K562 (cell line): ENCODE data around the gene DCLK2. TPM values are rescaled to one million over a fixed set of nuclear protein-coding genes. Genes with fewer than 3 reads are reported as not detected.

ENCODE experiments used
- ATAC-seq: fragments of 200-7000 bp; cut with Tn5 transposase; 3 replicates; pipeline ENCODE4 v1.9.1; 2020; ENCODE audit warnings: moderate library complexity
- BruUV-seq: library from RNA; stranded (reverse); fragments of 400-500 nt; replicated peaks from 2 replicates; lab custom pipeline; 2021; lab: Mats Ljungman, UMichigan
- CTCF ChIA-PET: fragments of 300-600 bp; formaldehyde crosslinking; extraction: SDS; loops from one replicate; lab custom pipeline; 2021; ENCODE audit warnings: low intra/inter-chr PET ratio; lab: Yijun Ruan, JAX
- POLR2A ChIA-PET: fragments of 300-600, 350-650 bp; sonication (Branson Sonifier 250); formaldehyde crosslinking; extraction: SDS; loops from one replicate; lab custom pipeline; 2021; ENCODE audit warnings: antibody characterized with exemption, inconsistent platforms; lab: Yijun Ruan, JAX
- DNase-seq, 4 experiments: peaks; one replicate each; pipeline versions ENCODE4 v3.0.0 to v3.0.0-alpha.2; 2011 to 2018; ENCODE audit warnings: low spot score in 3 of 4, mixed read lengths in 3 of 4; ENCODE audit errors: extremely low read depth in 1 of 4
- FAIRE-seq: peaks from 2 replicates; lab custom pipeline; 2011; peaks lifted over from hg19 to GRCh38; lab: Jason Lieb, UNC
- H2AFZ ChIP-seq: 2 replicates; pipeline ENCODE4 v1.6.0; 2011; ENCODE audit warnings: low read depth, low read length, control low read depth, inconsistent platforms
- H3K27ac ChIP-seq: fragments of 200-600 bp; 3 replicates; pipeline ENCODE4 v1.8.0; 2011; ENCODE audit warnings: low read depth, mild to moderate bottlenecking, control low read depth, inconsistent platforms, low read length, moderate library complexity, mixed read lengths; ENCODE audit errors: extremely low read depth
- H3K27me3 ChIP-seq, 2 experiments: fragments of 300-600 bp in 1 of 2; 2 replicates in 1 of 2; 3 replicates in 1 of 2; pipeline versions ENCODE4 v1.6.0 to v1.8.0; 2011; ENCODE audit warnings: inconsistent platforms in 2 of 2, low read length in 2 of 2, mild to moderate bottlenecking in 1 of 2, mixed read lengths in 1 of 2, moderate library complexity in 1 of 2; ENCODE audit not compliant: control insufficient read depth in 2 of 2, insufficient read depth in 2 of 2
- H3K36me3 ChIP-seq: fragments of 300-600 bp; 3 replicates; pipeline ENCODE4 v1.8.0; 2011; ENCODE audit warnings: mild to moderate bottlenecking, low read length, inconsistent platforms; ENCODE audit not compliant: control insufficient read depth, insufficient read depth
- H3K4me1 ChIP-seq, 2 experiments: fragments of 200-600 bp in 1 of 2; replicated peaks in 1 of 2; 2 replicates in 1 of 2; 3 replicates in 1 of 2; pipeline versions ENCODE4 v1.5.1 to v1.8.0; 2011; ENCODE audit warnings: inconsistent platforms in 2 of 2, low read length in 2 of 2, mild to moderate bottlenecking in 1 of 2, mixed read lengths in 1 of 2, moderate library complexity in 1 of 2; ENCODE audit not compliant: control insufficient read depth in 2 of 2, insufficient read depth in 2 of 2
- H3K4me2 ChIP-seq: 2 replicates; pipeline ENCODE4 v1.6.1; 2011; ENCODE audit warnings: low read length, control low read depth, inconsistent platforms, mixed read lengths; ENCODE audit not compliant: insufficient read depth
- H3K4me3 ChIP-seq: fragments of 200-600 bp; sonication (generic), shearing (Covaris generic); 2 replicates; pipeline ENCODE4 v1.5.1; 2016; ENCODE audit warnings: control low read depth, inconsistent platforms
- H3K79me2 ChIP-seq: fragments of 200-600 bp; 3 replicates; pipeline ENCODE4 v1.8.0; 2011; ENCODE audit warnings: low read length, inconsistent platforms; ENCODE audit not compliant: control insufficient read depth, insufficient read depth
- H3K9ac ChIP-seq, 2 experiments: 2 replicates each; pipeline versions ENCODE4 v1.6.0 to v1.6.1; 2011; ENCODE audit warnings: low read depth in 2 of 2, low read length in 2 of 2, control low read depth in 1 of 2, inconsistent platforms in 1 of 2, mild to moderate bottlenecking in 1 of 2, mixed read lengths in 1 of 2; ENCODE audit not compliant: insufficient read depth in 1 of 2
- H3K9me1 ChIP-seq: one replicate; pipeline ENCODE4 v1.6.0; 2011; ENCODE audit warnings: inconsistent platforms, mild to moderate bottlenecking, low read length, moderate library complexity; ENCODE audit not compliant: control insufficient read depth, insufficient read depth
- H3K9me3 ChIP-seq: replicated peaks from 2 replicates; pipeline ENCODE4 v1.5.1; 2011; ENCODE audit warnings: low read depth, low read length, inconsistent platforms; ENCODE audit not compliant: control insufficient read depth, insufficient read depth
- H4K20me1 ChIP-seq: replicated peaks from 2 replicates; pipeline ENCODE4 v1.6.1; 2011; ENCODE audit warnings: low read length, inconsistent platforms, mixed read lengths; ENCODE audit not compliant: control insufficient read depth, insufficient read depth
- CTCF ChIP-seq, 3 experiments: IDR thresholded peaks in 2 of 3; conservative IDR thresholded peaks in 1 of 3; 2 replicates each; pipeline ENCODE4 v1.5.1; 2011 to 2012; ENCODE audit warnings: low read length in 3 of 3, mild to moderate bottlenecking in 3 of 3, control low read depth in 2 of 3, improper control_type of control experiment in 1 of 3, inconsistent platforms in 1 of 3, low read depth in 1 of 3, mixed read lengths in 1 of 3, moderate library complexity in 1 of 3; ENCODE audit not compliant: insufficient read depth in 2 of 3
- KLF16 ChIP-seq: IDR thresholded peaks from 2 replicates; pipeline ENCODE4 v1.6.1; 2016; ENCODE audit warnings: antibody characterized with exemption
- RAD21 ChIP-seq, 2 experiments: fragments of 250-450 bp in 1 of 2; fragments of 450-650 bp in 1 of 2; sonication (Bioruptor Pico) in 1 of 2; formaldehyde crosslinking in 1 of 2; IDR thresholded peaks in 1 of 2; conservative IDR thresholded peaks in 1 of 2; 2 replicates each; pipeline versions ENCODE4 v1.4.0 to v1.8.0; 2020 to 2022; ENCODE audit warnings: mild to moderate bottlenecking in 2 of 2, moderate library complexity in 1 of 2
- SMC3 ChIP-seq: conservative IDR thresholded peaks from 2 replicates; pipeline ENCODE4 v1.6.1; 2011; ENCODE audit warnings: low read depth, low read length, improper control_type of control experiment; ENCODE audit not compliant: insufficient read depth
- TBL1XR1 ChIP-seq, 2 experiments: IDR thresholded peaks; 2 replicates each; pipeline ENCODE4 v1.6.1; 2012; ENCODE audit warnings: improper control_type of control experiment in 2 of 2, low read length in 2 of 2, mild to moderate bottlenecking in 1 of 2
- TOE1 ChIP-seq, 2 experiments: fragments of 450-650 bp in 1 of 2; sonication (generic) in 1 of 2; formaldehyde crosslinking in 1 of 2; IDR thresholded peaks; 2 replicates each; pipeline versions ENCODE4 v1.7.1 to v1.8.0; 2016 to 2022; ENCODE audit warnings: borderline replicate concordance in 2 of 2, mild to moderate bottlenecking in 2 of 2, antibody characterized with exemption in 1 of 2, inconsistent platforms in 1 of 2, low read depth in 1 of 2, missing genetic modification reagents in 1 of 2, moderate library complexity in 1 of 2
- ZNF384 ChIP-seq: IDR thresholded peaks from 2 replicates; pipeline ENCODE4 v1.6.1; 2012; ENCODE audit warnings: low read depth, low read length, improper control_type of control experiment
- ZNF444 ChIP-seq: fragments of 250-450 bp; sonication (Bioruptor Pico); IDR thresholded peaks from 2 replicates; pipeline ENCODE4 v1.4.0; 2020; ENCODE audit warnings: mild to moderate bottlenecking, moderate library complexity
- WGBS: fragments of 100-300 bp; shearing (Covaris generic); methylation state at CpG from one replicate; pipeline ENCODE4 v1.1.6; 2016; ENCODE audit warnings: low coverage, mixed read lengths; ENCODE audit not compliant: insufficient coverage; ENCODE audit errors: missing lambda C conversion rate; 5-methylcytosine and 5-hydroxymethylcytosine counted together
- in situ Hi-C: fragments of 300-500 bp; cut with MboI; formaldehyde crosslinking; loops from 4 replicates; pipeline ENCODE4 v1.15.0; 2018; ENCODE audit warnings: inconsistent platforms, mixed read lengths
- intact Hi-C: fragments of 100-400 bp; cut with micrococcal nuclease; formaldehyde crosslinking; loops from 2 replicates; pipeline ENCODE4 v1.14.2; 2022
- polyA plus RNA-seq, 8 experiments: library from polyadenylated mRNA; depleted of rRNA in 4 of 8; stranded (reverse) in 5 of 8; unstranded in 3 of 8; fragments of >200 nt; fragmentation: Nextera tagmentation in 2 of 8; fragmentation: Illumina TruSeq in 1 of 8; extraction: Ambion mirVana in 2 of 8; extraction: Trizol in 1 of 8; gene quantifications; 2 replicates each; pipeline versions ENCODE4 v1.2.1 to v1.2.3, GENCODE V29; 2011 to 2014; ENCODE audit warnings: inconsistent platforms in 1 of 8, missing spikeins in 1 of 8
- total RNA-seq, 7 experiments: library from RNA; depleted of rRNA in 6 of 7; stranded (reverse); fragments of >200 nt in 6 of 7; fragmentation: Illumina TruSeq in 2 of 7; extraction: Trizol in 2 of 7; gene quantifications; 2 replicates each; pipeline versions ENCODE4 v1.2.1 to v1.2.3, GENCODE V29; 2011 to 2021; ENCODE audit warnings: low replicate concordance in 1 of 7
- TF ChIP-seq, protein P1 (sequence below): fragments of 450-650 bp; formaldehyde crosslinking; IDR thresholded peaks from 2 replicates; pipeline ENCODE4 v1.4.0; 2020; ENCODE audit warnings: mild to moderate bottlenecking, moderate library complexity
- TF ChIP-seq, protein P2 (sequence below): sonication (generic); formaldehyde crosslinking; IDR thresholded peaks from 2 replicates; pipeline ENCODE4 v1.8.0; 2022; ENCODE audit warnings: missing genetic modification reagents, mild to moderate bottlenecking, moderate library complexity, borderline replicate concordance

Gene DCLK2
- total and polyA plus RNA-seq, 9 of the 15 experiments (the other 6 are each of a cell fraction or from before 2014, with no cell fraction given), result not detected

GRCh38 chr4:150242820-150243458, 164.7 kb downstream of the DCLK2 start:
- ChIA-PET CTCF (interaction anchor here (1.5 kb wide), 1 partner anchor 625 kb away, joined by 5 read pairs; no protein-coding TSS in a partner anchor), POLR2A (no interaction called here)
- H3K9me3 ChIP-seq, result no peaks in the 10 kb centered on the region
- no peak overlapping the region for H2AFZ ChIP-seq
- FAIRE-seq, result peak; percentile 83
- no peaks in the 10 kb centered on the region for H3K9me1 ChIP-seq
- H4K20me1 ChIP-seq, result no peaks in the 10 kb centered on the region
- H3K27ac ChIP-seq, result no peak overlapping the region
- 18% methylated on average over 6 of the region's 6 CpGs for WGBS
- TF ChIP-seq TBL1XR1 (IDR thresholded peaks at IDR 0.05; ENCODE audit: low read length in 2 of 2), result 0 out of 4 replicates have a peak, but pooled peaks of 1 of the 2 experiments have one; percentile 63
- peak; percentile 53; the same call in 1 of the 2 replicates for TF ChIP-seq SMC3
- TF ChIP-seq, protein P1, sequence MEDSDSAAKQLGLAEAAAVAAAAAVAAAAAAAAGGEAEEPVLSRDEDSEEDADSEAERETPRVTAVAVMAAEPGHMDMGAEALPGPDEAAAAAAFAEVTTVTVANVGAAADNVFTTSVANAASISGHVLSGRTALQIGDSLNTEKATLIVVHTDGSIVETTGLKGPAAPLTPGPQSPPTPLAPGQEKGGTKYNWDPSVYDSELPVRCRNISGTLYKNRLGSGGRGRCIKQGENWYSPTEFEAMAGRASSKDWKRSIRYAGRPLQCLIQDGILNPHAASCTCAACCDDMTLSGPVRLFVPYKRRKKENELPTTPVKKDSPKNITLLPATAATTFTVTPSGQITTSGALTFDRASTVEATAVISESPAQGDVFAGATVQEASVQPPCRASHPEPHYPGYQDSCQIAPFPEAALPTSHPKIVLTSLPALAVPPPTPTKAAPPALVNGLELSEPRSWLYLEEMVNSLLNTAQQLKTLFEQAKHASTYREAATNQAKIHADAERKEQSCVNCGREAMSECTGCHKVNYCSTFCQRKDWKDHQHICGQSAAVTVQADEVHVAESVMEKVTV, result 0 out of 2 replicates have a peak, but pooled peaks have one; percentile 19
- TF ChIP-seq, protein P2, sequence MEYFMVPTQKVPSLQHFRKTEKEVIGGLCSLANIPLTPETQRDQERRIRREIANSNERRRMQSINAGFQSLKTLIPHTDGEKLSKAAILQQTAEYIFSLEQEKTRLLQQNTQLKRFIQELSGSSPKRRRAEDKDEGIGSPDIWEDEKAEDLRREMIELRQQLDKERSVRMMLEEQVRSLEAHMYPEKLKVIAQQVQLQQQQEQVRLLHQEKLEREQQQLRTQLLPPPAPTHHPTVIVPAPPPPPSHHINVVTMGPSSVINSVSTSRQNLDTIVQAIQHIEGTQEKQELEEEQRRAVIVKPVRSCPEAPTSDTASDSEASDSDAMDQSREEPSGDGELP, result peak; percentile 26; the same call in 1 of the 2 replicates
- TF ChIP-seq CTCF (IDR thresholded peaks at IDR 0.05 in 2 of 3, conservative IDR thresholded peaks at IDR 0.05 in 1 of 3; ENCODE audit: insufficient read depth in 2 of 3, low read depth in 1 of 3, low read length in 3 of 3), result peak; percentile 69 to 86 (median 83)
- TF ChIP-seq TOE1 (IDR thresholded peaks at IDR 0.05; ENCODE audit: borderline replicate concordance), result no peak
- no peak for TF ChIP-seq TOE1 (CRISPR knock-in tag; IDR thresholded peaks at IDR 0.05; ENCODE audit: borderline replicate concordance, low read depth)
- 0 out of 2 replicates have a peak, but pooled peaks have one; percentile 12 for TF ChIP-seq KLF16
- TF ChIP-seq ZNF444 (CRISPR knock-in tag), result no peak
- peak; percentile 64 for TF ChIP-seq ZNF384
- TF ChIP-seq RAD21 (CRISPR knock-in tag; conservative IDR thresholded peaks at IDR 0.05 in 1 of 2, IDR thresholded peaks at IDR 0.05 in 1 of 2), result peak; percentile 35 to 70
- BruUV-seq, result no TSS peak
- peak; percentile 80 for ATAC-seq
- H3K4me3 ChIP-seq, result no peak overlapping the region
- H3K9ac ChIP-seq, result no peak overlapping the region
- H3K4me1 ChIP-seq, result no peaks in the 10 kb centered on the region; a peak in 1 of 5 replicates
- intact Hi-C loops, result loop anchor here (2.0 kb wide), 1 partner anchor 262 kb away; no protein-coding TSS in a partner anchor
- in situ Hi-C loops, result no loop called here
- H3K36me3 ChIP-seq, result no peaks in the 10 kb centered on the region
- DNase-seq, result peak; percentile 41 to 68 (median 60)
- H3K79me2 ChIP-seq, result no peaks in the 10 kb centered on the region
- H3K27me3 ChIP-seq, result no peaks in the 10 kb centered on the region
- H3K4me2 ChIP-seq, result no peak overlapping the region
